ENCODE results near the gene XXYLT1. TPM values are rescaled to one million over a fixed set of nuclear protein-coding genes. Genes with fewer than 3 reads are reported as not detected.

XXYLT1 gene
- total and polyA plus RNA-seq, 2 of the 8 experiments (the other 6 are each of a cell fraction or from before 2014, with no cell fraction given) = 18.9 to 23.8 TPM

- DNase-seq (ENCODE audit: low read depth in 1 of 2, low spot score in 2 of 2) (no peak), FAIRE-seq (no peak)
- Histone ChIP-seq H3K9ac (replicated peaks in 1 of 4; ENCODE audit: extremely low read depth in 1 of 4, low read depth in 3 of 4, low read length in 3 of 4) (no peak overlapping the region), H3K18ac (ENCODE audit: extremely low read depth, low read length) (no peak overlapping the region), H4K20me1 (replicated peaks in 1 of 2; ENCODE audit: control insufficient read depth in 1 of 2, insufficient read depth in 2 of 2, low read length in 2 of 2) (peaks cover 2 to 3% of the 10 kb centered on the region in 2 experiments), H3K23me2 (ENCODE audit: low read depth, low read length) (no peaks in the 10 kb centered on the region), H3K23ac (ENCODE audit: insufficient read length) (no peak overlapping the region), H4K8ac (ENCODE audit: extremely low read depth, insufficient read depth, low read length) (no peak overlapping the region), H4K91ac (replicated peaks; ENCODE audit: insufficient read length, low read length) (no peak overlapping the region), H3K79me2 (ENCODE audit: control insufficient read depth in 1 of 2, insufficient read depth in 2 of 2, low read length in 2 of 2) (0 out of 4 replicates have a peak, but pooled peaks cover 0 to 2% of the 10 kb centered on the region in 2 experiments), H2BK12ac (ENCODE audit: low read depth, low read length) (no peak overlapping the region), H3K9me3 (ENCODE audit: insufficient read depth in 2 of 2, low read depth in 1 of 2, low read length in 1 of 2) (no peaks in the 10 kb centered on the region), H2BK15ac (ENCODE audit: low read length) (no peak overlapping the region), H3K27me3 (replicated peaks in 1 of 4; ENCODE audit: control insufficient read depth in 3 of 4, extremely low read depth in 1 of 4, insufficient read depth in 3 of 4, low read length in 3 of 4) (no peaks in the 10 kb centered on the region), H2AK5ac (ENCODE audit: low read depth, low read length) (no peak overlapping the region), H3K4me1 (replicated peaks in 1 of 4; ENCODE audit: control insufficient read depth in 3 of 4, insufficient read depth in 4 of 4, low read length in 3 of 4) (no peaks in the 10 kb centered on the region; a peak in 1 of 7 replicates), H3K36me3 (ENCODE audit: control insufficient read depth in 2 of 4, insufficient read depth in 4 of 4, low read length in 3 of 4) (no peaks in the 10 kb centered on the region), H3K79me1 (ENCODE audit: low read depth, low read length) (0 out of 2 replicates have a peak, but pooled peaks cover 2% of the 10 kb centered on the region), H3K14ac (ENCODE audit: insufficient read length) (no peak overlapping the region), H3K4me3 (ENCODE audit: extremely low read depth in 1 of 4, insufficient read depth in 2 of 4, low read depth in 3 of 4, low read length in 4 of 4) (no peak overlapping the region), H3K4ac (replicated peaks; ENCODE audit: insufficient read length, low read depth, low read length) (no peak overlapping the region), H3K56ac (replicated peaks; ENCODE audit: insufficient read length, low read depth, low read length) (no peak overlapping the region), H2BK5ac (ENCODE audit: low read depth, low read length) (no peak overlapping the region), H3K4me2 (ENCODE audit: insufficient read depth in 1 of 2, low read depth in 2 of 2, low read length in 2 of 2) (no peak overlapping the region), H2AFZ (ENCODE audit: low read length) (no peak overlapping the region), H2BK20ac (ENCODE audit: low read length) (no peak overlapping the region), H2BK120ac (replicated peaks; ENCODE audit: low read depth, low read length) (no peak overlapping the region), H4K5ac (ENCODE audit: insufficient read length, low read depth, low read length) (no peak overlapping the region), H3K27ac (ENCODE audit: low read depth, low read length) (no peak overlapping the region)
- ChIA-PET POLR2A (ENCODE audit: partially characterized antibody) (no interaction called here), CTCF (ENCODE audit: partially characterized antibody) (interaction anchor here (1.0 to 4.9 kb wide), 6 partner anchors 9 to 155 kb away, joined by 3 to 31 read pairs (median 5); no protein-coding TSS in a partner anchor)
- WGBS, 2 experiments (ENCODE audit: extremely low coverage in 1 of 2, insufficient coverage in 1 of 2, insufficient read length in 1 of 2, insufficient replicate concordance in 2 of 2, low coverage in 1 of 2, low lambda C conversion rate in 2 of 2, missing lambda C conversion rate in 1 of 2) = 90% methylated on average over 12 of the region's 12 CpGs; no CpG with 5 or more reads in 1 of the 2 experiments
- TF ChIP-seq JUN (IDR thresholded peaks at IDR 0.05; ENCODE audit: low read depth, low read length) = no peak
- TF ChIP-seq CBX8 (IDR thresholded peaks at IDR 0.05; ENCODE audit: borderline replicate concordance, low read depth, low read length) = no peak
- TF ChIP-seq SAP30 (IDR thresholded peaks at IDR 0.05; ENCODE audit: insufficient read depth, insufficient replicate concordance, low read length) = no peak
- TF ChIP-seq ZNF274 (IDR thresholded peaks at IDR 0.05; ENCODE audit: borderline replicate concordance, extremely low read depth, low read length) = no peak
- no peak for TF ChIP-seq SIN3A (conservative IDR thresholded peaks at IDR 0.05 in 1 of 2, IDR thresholded peaks at IDR 0.05 in 1 of 2; ENCODE audit: low read depth in 1 of 2, low read length in 2 of 2)
- TF ChIP-seq POLR2AphosphoS5 (IDR thresholded peaks at IDR 0.05; ENCODE audit: low read depth, low read length) = no peak
- TF ChIP-seq HDAC2 (IDR thresholded peaks at IDR 0.05; ENCODE audit: borderline replicate concordance in 1 of 2, low read depth in 2 of 2, low read length in 2 of 2) = no peak
- TF ChIP-seq SP4 (IDR thresholded peaks at IDR 0.05; ENCODE audit: low read length) = no peak
- no peak for TF ChIP-seq SIRT6 (IDR thresholded peaks at IDR 0.05; ENCODE audit: low read length)
- no peak for TF ChIP-seq EZH2 (IDR thresholded peaks at IDR 0.05; ENCODE audit: low read depth, low read length, severe bottlenecking)
- no peak for TF ChIP-seq HDAC6 (IDR thresholded peaks at IDR 0.05; ENCODE audit: low read depth, low read length)
- TF ChIP-seq EGR1 (IDR thresholded peaks at IDR 0.05; ENCODE audit: borderline replicate concordance, low read depth, low read length) = no peak
- TF ChIP-seq KDM4A (IDR thresholded peaks at IDR 0.05; ENCODE audit: low read depth, low read length, severe bottlenecking) = no peak
Observed at GRCh38 chr3:195129072-195129643, 141.8 kb downstream of the XXYLT1 start.
